K562 (cell line): ENCODE results near the gene DISC1. TPM values are rescaled to one million over a fixed set of nuclear protein-coding genes. Genes with fewer than 3 reads are reported as not detected.

Experiments used
- FOXO4 ChIP-seq: fragments of 450-650 bp; formaldehyde crosslinking; IDR thresholded peaks from 2 replicates; pipeline ENCODE4 v1.4.0; 2020; ENCODE audit warnings: mild to moderate bottlenecking, moderate library complexity
- NFIC ChIP-seq: fragments of 450-650 bp; IDR thresholded peaks from 2 replicates; pipeline ENCODE4 v1.6.1; 2017; ENCODE audit warnings: mild to moderate bottlenecking, inconsistent platforms
- PHF20 ChIP-seq: fragments of 450-650 bp; IDR thresholded peaks from 2 replicates; pipeline ENCODE4 v1.6.1; 2018; ENCODE audit not compliant: partially characterized antibody
- PHF21A ChIP-seq: fragments of 450-650 bp; IDR thresholded peaks from 2 replicates; pipeline ENCODE4 v1.6.1; 2017; ENCODE audit warnings: low read depth, borderline replicate concordance
- POLR2A ChIP-seq: fragments of 450-650 bp; conservative IDR thresholded peaks from 2 replicates; pipeline ENCODE4 v1.6.1; 2016
- RBM14 ChIP-seq: fragments of 200-400 bp; formaldehyde crosslinking; IDR thresholded peaks from 2 replicates; pipeline ENCODE4 v1.6.1; 2018; ENCODE audit warnings: low read depth, mild to moderate bottlenecking, low read length, moderate library complexity, borderline replicate concordance; ENCODE audit not compliant: insufficient read depth
- REST ChIP-seq, 2 experiments: fragments of 450-650 bp; formaldehyde crosslinking in 1 of 2; IDR thresholded peaks; 2 replicates each; pipeline versions ENCODE4 v1.4.0 to v1.6.1; 2014 to 2020; ENCODE audit warnings: mild to moderate bottlenecking in 2 of 2, borderline replicate concordance in 1 of 2, low read depth in 1 of 2
- RFX5 ChIP-seq: IDR thresholded peaks from 2 replicates; pipeline ENCODE4 v1.6.1; 2011; ENCODE audit warnings: low read depth, mild to moderate bottlenecking, improper control_type of control experiment, low read length
- SAP30 ChIP-seq: fragments of 200-600 bp; sonication (generic); IDR thresholded peaks from 2 replicates; pipeline ENCODE4 v1.6.1; 2012; ENCODE audit warnings: borderline replicate concordance, low read depth, mild to moderate bottlenecking, moderate library complexity, low read length, control low read depth, inconsistent platforms; ENCODE audit not compliant: insufficient read depth, poor library complexity, severe bottlenecking
- SIN3A ChIP-seq, 2 experiments: fragments of 150-350 bp in 1 of 2; IDR thresholded peaks; 2 replicates each; pipeline ENCODE4 v1.6.1; 2011 to 2016; ENCODE audit warnings: borderline replicate concordance in 2 of 2, low read depth in 2 of 2, low read length in 2 of 2, mild to moderate bottlenecking in 2 of 2, moderate library complexity in 2 of 2; ENCODE audit not compliant: control insufficient read depth in 1 of 2
- SMC3 ChIP-seq: conservative IDR thresholded peaks from 2 replicates; pipeline ENCODE4 v1.6.1; 2011; ENCODE audit warnings: low read depth, low read length, improper control_type of control experiment; ENCODE audit not compliant: insufficient read depth
- SOX6 ChIP-seq: fragments of 450-650 bp; IDR thresholded peaks from 2 replicates; pipeline ENCODE4 v1.6.1; 2014; ENCODE audit warnings: mild to moderate bottlenecking
- TBL1XR1 ChIP-seq, 2 experiments: IDR thresholded peaks; 2 replicates each; pipeline ENCODE4 v1.6.1; 2012; ENCODE audit warnings: improper control_type of control experiment in 2 of 2, low read length in 2 of 2, mild to moderate bottlenecking in 1 of 2
- ZBTB1 ChIP-seq: sonication (generic); formaldehyde crosslinking; IDR thresholded peaks from 2 replicates; pipeline ENCODE4 v1.8.1; 2023; ENCODE audit warnings: missing genetic modification reagents, low read depth, mild to moderate bottlenecking, borderline replicate concordance
- ZNF212 ChIP-seq: fragments of 450-650 bp; formaldehyde crosslinking; IDR thresholded peaks from 2 replicates; pipeline ENCODE4 v1.4.0; 2020; ENCODE audit warnings: mild to moderate bottlenecking
- ZNF398 ChIP-seq: fragments of 250-450 bp; sonication (Bioruptor Pico); IDR thresholded peaks from 2 replicates; pipeline ENCODE4 v1.8.0; 2021; ENCODE audit warnings: moderate library complexity, mild to moderate bottlenecking, inconsistent platforms
- polyA plus RNA-seq, 8 experiments: library from polyadenylated mRNA; depleted of rRNA in 4 of 8; stranded (reverse) in 5 of 8; unstranded in 3 of 8; fragments of >200 nt; fragmentation: Nextera tagmentation in 2 of 8; fragmentation: Illumina TruSeq in 1 of 8; extraction: Ambion mirVana in 2 of 8; extraction: Trizol in 1 of 8; gene quantifications; 2 replicates each; pipeline versions ENCODE4 v1.2.1 to v1.2.3, GENCODE V29; 2011 to 2014; ENCODE audit warnings: inconsistent platforms in 1 of 8, missing spikeins in 1 of 8
- total RNA-seq, 7 experiments: library from RNA; depleted of rRNA in 6 of 7; stranded (reverse); fragments of >200 nt in 6 of 7; fragmentation: Illumina TruSeq in 2 of 7; extraction: Trizol in 2 of 7; gene quantifications; 2 replicates each; pipeline versions ENCODE4 v1.2.1 to v1.2.3, GENCODE V29; 2011 to 2021; ENCODE audit warnings: low replicate concordance in 1 of 7

Gene DISC1
- total and polyA plus RNA-seq, 9 of the 15 experiments (the other 6 are each of a cell fraction or from before 2014, with no cell fraction given), result 0.01 to 0.11 (median 0.08) TPM; not detected in 1

GRCh38 chr1:231603598-231604275 is 22.9 kb upstream of the DISC1 start (continued):
- peak; percentile 66; the same call in 1 of the 2 replicates for TF ChIP-seq REST (IDR thresholded peaks at IDR 0.05; ENCODE audit: borderline replicate concordance)
- no peak for TF ChIP-seq REST (CRISPR knock-in tag; IDR thresholded peaks at IDR 0.05; ENCODE audit: low read depth)
- no peak for TF ChIP-seq SAP30
- TF ChIP-seq SOX6, result 0 out of 2 replicates have a peak, but pooled peaks have one; percentile 15
- TF ChIP-seq POLR2A, result no peak
- 0 out of 2 replicates have a peak, but pooled peaks have one; percentile 33 for TF ChIP-seq FOXO4 (CRISPR knock-in tag)
- no peak for TF ChIP-seq RBM14
- TF ChIP-seq TBL1XR1 (IDR thresholded peaks at IDR 0.05; ENCODE audit: low read length in 2 of 2), result no peak
- TF ChIP-seq RFX5, result no peak
- no peak for TF ChIP-seq PHF21A
- peak; percentile 61; the same call in 1 of the 2 replicates for TF ChIP-seq SMC3
- no peak for TF ChIP-seq ZNF212 (CRISPR knock-in tag)
- no peak for TF ChIP-seq PHF20
- TF ChIP-seq NFIC, result no peak
- no peak for TF ChIP-seq ZBTB1
- no peak for TF ChIP-seq SIN3A (IDR thresholded peaks at IDR 0.05; ENCODE audit: borderline replicate concordance in 2 of 2, control insufficient read depth in 1 of 2, low read depth in 2 of 2, low read length in 2 of 2)
- no peak for TF ChIP-seq ZNF398 (CRISPR knock-in tag)
